Stomach (tissue), 9 donors: ENCODE results near the gene RPS2. TPM values are rescaled to one million over a fixed set of nuclear protein-coding genes. Genes with fewer than 3 reads are reported as not detected.

Experiments
- DNase-seq, 2 donors: peaks; one replicate each; pipeline versions ENCODE4 v3.0.0 to v3.0.0-alpha.2; 2013 to 2019
- H3K27ac ChIP-seq, 5 donors: fragments of 200-600 bp in 4 of 5; sonication (generic) in 4 of 5; one replicate each; pipeline ENCODE4 v1.5.1; 2013 to 2019; ENCODE audit warnings: mild to moderate bottlenecking in 1 of 5, moderate library complexity in 1 of 5
- H3K27me3 ChIP-seq, 3 donors: fragments of 200-600 bp; sonication (generic); one replicate each; pipeline ENCODE4 v1.5.1; 2017 to 2019; ENCODE audit warnings: mixed run types in 1 of 3
- H3K36me3 ChIP-seq, 4 donors: fragments of 200-600 bp; sonication (generic); 1 replicate in 3 of 4; 2 replicates in 1 of 4; pipeline ENCODE4 v1.5.1; 2016 to 2019
- H3K4me1 ChIP-seq, 4 donors: fragments of 200-600 bp; sonication (generic); one replicate each; pipeline ENCODE4 v1.5.1; 2016 to 2019
- H3K4me3 ChIP-seq, 4 donors: fragments of 200-600 bp; sonication (generic) in 3 of 4; one replicate each; pipeline ENCODE4 v1.5.1; 2016 to 2019; ENCODE audit warnings: mild to moderate bottlenecking in 1 of 4
- H3K9me3 ChIP-seq, 4 donors: fragments of 200-600 bp; sonication (generic); one replicate each; pipeline ENCODE4 v1.5.1; 2016 to 2019
- EP300 ChIP-seq: sonication (generic); formaldehyde crosslinking; IDR thresholded peaks from one replicate; pipeline ENCODE4 v1.6.1; 2017; ENCODE audit warnings: antibody characterized with exemption
- POLR2A ChIP-seq, 4 donors: fragments of 450-650 bp; IDR thresholded peaks; one replicate each; pipeline ENCODE4 v1.6.1; 2016; ENCODE audit warnings: antibody characterized with exemption in 4 of 4, control low read depth in 2 of 4, mild to moderate bottlenecking in 1 of 4, moderate library complexity in 1 of 4
- POLR2AphosphoS5 ChIP-seq, 3 donors: sonication (generic); formaldehyde crosslinking; IDR thresholded peaks; one replicate each; pipeline ENCODE4 v1.6.1; 2016; ENCODE audit warnings: antibody characterized with exemption in 3 of 3
- WGBS, 5 donors: extraction: QIAGEN DNeasy Blood & Tissue Kit in 3 of 5; methylation state at CpG; one replicate each; pipeline versions ENCODE4 v1.1.5 to v1.1.7; 2013 to 2018; 5-methylcytosine and 5-hydroxymethylcytosine counted together
- intact Hi-C: fragments of 100-400 bp; cut with DNase I; formaldehyde crosslinking; loops from one replicate; pipeline ENCODE4 v1.15.1; 2023; ENCODE audit warnings: low total_unique reads
- polyA plus RNA-seq, 3 donors: library from polyadenylated mRNA; stranded (reverse); fragments of 200-250 nt; gene quantifications; one replicate each; pipeline ENCODE4 v1.2.3, GENCODE V29; 2013
- total RNA-seq, 5 donors: library from RNA; depleted of rRNA; stranded (reverse); fragments of >200 nt; gene quantifications; one replicate each; pipeline versions ENCODE4 v1.1.0 to v1.2.3, GENCODE V29; 2014 to 2016
- TF ChIP-seq, protein P1 (sequence below), 7 experiments: fragments of 450-650 bp in 4 of 7; fragments of 200-600 bp in 3 of 7; sonication (generic) in 3 of 7; IDR thresholded peaks; one replicate each; pipeline ENCODE4 v1.5.1; 2016 to 2019; ENCODE audit warnings: antibody characterized with exemption in 7 of 7, control low read depth in 2 of 7, mild to moderate bottlenecking in 1 of 7
- donor health status: healthy with polysubstance abuse.
- donor health status: Bipolar disorder and iron deficiency.
- donor health status: healthy.

The RPS2 gene
- total and polyA plus RNA-seq, 8 donors: 997 to 4,842 (median 2,511) TPM

DNA sequence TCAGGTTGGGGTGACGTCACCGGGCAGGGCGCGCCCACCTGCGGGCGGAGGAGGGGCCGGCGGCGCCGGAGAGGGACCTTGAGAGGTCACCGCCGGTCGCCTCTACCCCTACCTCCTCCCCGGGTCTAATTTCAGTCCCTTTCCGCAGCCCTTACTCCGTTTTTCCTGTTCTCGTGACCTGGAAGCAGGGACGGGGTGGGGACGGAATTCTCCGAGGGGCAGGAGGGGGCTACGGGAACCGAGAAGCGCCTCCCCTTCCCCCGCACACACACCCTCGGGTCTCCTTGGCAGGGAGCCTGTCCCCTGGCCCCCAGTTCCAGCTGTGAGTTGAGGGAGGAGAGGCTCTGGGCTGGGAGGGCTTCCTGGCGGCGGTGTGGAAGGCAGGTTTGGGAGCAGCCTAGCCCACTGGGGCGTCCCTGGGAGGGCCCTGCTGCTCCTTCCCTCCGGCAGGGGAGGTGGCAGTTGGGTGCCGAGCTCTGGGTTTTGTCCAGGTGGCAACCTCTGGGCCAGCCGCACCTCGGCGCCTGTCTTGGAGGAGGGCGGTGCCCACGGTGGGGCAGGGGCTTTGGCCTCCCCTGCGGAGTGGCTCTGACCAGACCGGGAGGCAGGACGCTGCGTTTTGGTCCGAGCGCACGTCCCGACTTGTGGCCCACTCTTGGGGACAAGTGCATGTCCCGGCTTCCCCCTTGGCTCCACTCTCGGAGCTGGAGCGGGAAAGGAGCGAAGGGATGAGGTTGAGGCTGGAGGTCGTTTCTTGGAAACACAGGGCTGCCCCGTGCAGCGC, 25.9 kb upstream of the RPS2 start:
- Histone ChIP-seq H3K27ac (peak overlapping the region in 3 of 5 donors; percentile 23 to 71 (median 44)), H3K4me3 (peak overlapping the region; percentile 19 to 38 (median 32)), H3K27me3 (peaks cover 7 to 53% (median 35%) of the 10 kb centered on the region in 3 donors), H3K9me3 (no peaks in the 10 kb centered on the region), H3K36me3 (peaks cover 13 to 19% (median 19%) of the 10 kb centered on the region in 4 donors), H3K4me1 (peaks cover 27 to 49% (median 47%) of the 10 kb centered on the region in 4 donors)
- TF ChIP-seq EP300: no peak
- no peak for TF ChIP-seq POLR2AphosphoS5 (IDR thresholded peaks at IDR 0.05)
- TF ChIP-seq, protein P1, sequence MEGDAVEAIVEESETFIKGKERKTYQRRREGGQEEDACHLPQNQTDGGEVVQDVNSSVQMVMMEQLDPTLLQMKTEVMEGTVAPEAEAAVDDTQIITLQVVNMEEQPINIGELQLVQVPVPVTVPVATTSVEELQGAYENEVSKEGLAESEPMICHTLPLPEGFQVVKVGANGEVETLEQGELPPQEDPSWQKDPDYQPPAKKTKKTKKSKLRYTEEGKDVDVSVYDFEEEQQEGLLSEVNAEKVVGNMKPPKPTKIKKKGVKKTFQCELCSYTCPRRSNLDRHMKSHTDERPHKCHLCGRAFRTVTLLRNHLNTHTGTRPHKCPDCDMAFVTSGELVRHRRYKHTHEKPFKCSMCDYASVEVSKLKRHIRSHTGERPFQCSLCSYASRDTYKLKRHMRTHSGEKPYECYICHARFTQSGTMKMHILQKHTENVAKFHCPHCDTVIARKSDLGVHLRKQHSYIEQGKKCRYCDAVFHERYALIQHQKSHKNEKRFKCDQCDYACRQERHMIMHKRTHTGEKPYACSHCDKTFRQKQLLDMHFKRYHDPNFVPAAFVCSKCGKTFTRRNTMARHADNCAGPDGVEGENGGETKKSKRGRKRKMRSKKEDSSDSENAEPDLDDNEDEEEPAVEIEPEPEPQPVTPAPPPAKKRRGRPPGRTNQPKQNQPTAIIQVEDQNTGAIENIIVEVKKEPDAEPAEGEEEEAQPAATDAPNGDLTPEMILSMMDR (IDR thresholded peaks at IDR 0.05): no peak
- TF ChIP-seq POLR2A (IDR thresholded peaks at IDR 0.05): no peak
- intact Hi-C loops: no loop called here
- WGBS, 5 donors: 0 to 4% (median 3%) methylated on average over 31 to 50 of the region's 50 CpGs
- DNase-seq: peak; percentile 60 to 83

DNA sequence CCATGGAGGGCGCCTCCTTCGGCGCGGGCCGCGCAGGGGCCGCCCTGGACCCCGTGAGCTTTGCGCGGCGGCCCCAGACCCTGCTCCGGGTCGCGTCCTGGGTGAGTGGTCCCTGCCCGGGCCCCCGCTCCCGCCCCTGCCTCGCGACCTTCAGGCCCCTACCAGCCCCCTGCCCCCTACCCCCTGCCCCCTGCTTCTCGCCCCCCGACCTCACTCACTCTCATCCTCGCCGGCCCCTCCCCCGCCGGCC, 25.4 kb upstream of the RPS2 start:
- TF ChIP-seq POLR2AphosphoS5 (IDR thresholded peaks at IDR 0.05) (no peak), POLR2A (IDR thresholded peaks at IDR 0.05) (no peak), EP300 (no peak)
- TF ChIP-seq, protein P1 (IDR thresholded peaks at IDR 0.05): no peak
- Histone ChIP-seq H3K4me1 (peaks cover 31 to 54% (median 52%) of the 10 kb centered on the region in 4 donors), H3K9me3 (no peaks in the 10 kb centered on the region), H3K36me3 (peaks cover 14 to 23% (median 21%) of the 10 kb centered on the region in 4 donors), H3K27ac (peak overlapping the region in 1 of 5 donors; percentile 44), H3K27me3 (peaks cover 7 to 53% (median 35%) of the 10 kb centered on the region in 3 donors), H3K4me3 (peak overlapping the region; percentile 19 to 38 (median 32))
- intact Hi-C loops: no loop called here
- 0 to 5% (median 0%) methylated on average over 2 to 22 of the region's 25 CpGs for WGBS, 5 donors
- DNase-seq: no peak

DNA sequence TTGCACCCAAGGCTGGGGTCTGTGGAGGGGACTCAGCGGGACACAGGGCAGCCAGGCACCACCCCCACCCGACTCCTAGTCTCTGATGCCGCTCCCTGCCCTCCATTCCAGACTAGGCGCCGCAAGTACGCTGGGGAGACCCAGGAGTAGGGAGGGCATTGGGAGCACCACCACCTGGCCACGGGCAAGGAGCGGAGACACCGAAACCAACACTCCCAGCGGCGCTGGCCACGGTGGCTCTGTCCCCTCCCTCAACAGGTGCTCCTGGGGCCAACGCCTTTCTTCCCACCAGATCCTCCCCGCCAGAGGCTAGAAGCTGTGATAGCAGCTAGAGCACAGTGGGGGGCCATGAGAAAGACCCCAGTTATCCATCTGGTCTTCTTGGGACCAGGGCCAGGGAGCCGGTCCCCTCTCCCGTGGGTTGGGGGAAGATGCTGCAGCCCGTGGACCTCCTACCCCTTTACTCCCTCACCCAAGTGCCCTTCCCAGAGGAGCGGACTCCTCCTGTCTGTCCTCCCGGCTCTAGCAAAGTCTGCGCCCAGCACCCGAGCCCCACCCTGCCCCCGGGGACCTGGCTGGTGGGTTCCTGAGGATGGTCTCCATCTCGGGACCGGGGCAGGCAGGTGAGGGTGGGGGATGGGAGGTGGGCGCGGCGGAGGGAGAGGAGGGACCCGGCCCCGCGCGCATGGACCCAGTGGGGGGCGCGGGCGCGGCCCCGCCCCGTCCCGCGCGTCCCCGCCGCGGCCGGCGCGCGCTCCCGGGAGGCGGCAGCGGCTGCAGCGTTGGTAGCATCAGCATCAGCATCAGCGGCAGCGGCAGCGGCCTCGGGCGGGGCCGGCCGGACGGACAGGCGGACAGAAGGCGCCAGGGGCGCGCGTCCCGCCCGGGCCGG, 24.8 kb upstream of the RPS2 start, which contains the start of gene SYNGR3:
SYNGR3 (plus strand) TSS at position 762 of the 892 bp plus-strand sequence. CDS start 133 bp downstream, outside the sequence.
- Histone ChIP-seq H3K36me3 (peaks cover 14 to 23% (median 21%) of the 10 kb centered on the region in 4 donors), H3K4me3 (peak within 1 kb of the TSS; percentile 19 to 38 (median 32)), H3K27ac (peak within 1 kb of the TSS in 3 of 5 donors; percentile 23 to 71 (median 44)), H3K9me3 (no peaks in the 10 kb centered on the region), H3K4me1 (peaks cover 37 to 60% (median 58%) of the 10 kb centered on the region in 4 donors), H3K27me3 (peaks cover 7 to 53% (median 35%) of the 10 kb centered on the region in 3 donors)
- intact Hi-C loops: no loop called here
- WGBS, 5 donors: 2 to 13% (median 4%) methylated on average over 20 to 67 of the region's 67 CpGs
- TF ChIP-seq, protein P1 (IDR thresholded peaks at IDR 0.05): no peak
- TF ChIP-seq POLR2A (IDR thresholded peaks at IDR 0.05) (no peak), POLR2AphosphoS5 (IDR thresholded peaks at IDR 0.05) (no peak), EP300 (no peak)
- no peak for DNase-seq

DNA sequence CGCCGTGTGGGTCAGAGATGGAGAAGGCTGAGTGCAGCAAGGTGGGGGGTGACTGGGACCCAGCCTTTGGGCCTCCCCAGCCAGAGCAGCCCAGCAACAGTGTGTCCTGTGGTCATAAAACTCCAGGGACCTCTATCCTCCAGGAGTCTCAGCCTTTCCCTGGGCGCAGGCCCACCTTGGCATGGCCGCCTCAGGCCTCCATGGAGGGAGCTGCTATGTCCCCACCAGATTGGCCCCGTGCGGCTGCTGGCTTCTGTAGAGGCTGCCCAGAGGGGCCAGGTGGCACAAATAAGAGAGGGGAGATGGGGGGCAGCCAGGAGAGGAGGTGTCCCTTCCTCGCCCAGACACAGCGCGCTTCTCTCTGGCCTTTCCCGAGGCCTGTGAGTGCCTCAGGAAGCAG, 22.6 kb upstream of the RPS2 start:
- TF ChIP-seq EP300 (no peak), POLR2A (IDR thresholded peaks at IDR 0.05) (no peak), POLR2AphosphoS5 (IDR thresholded peaks at IDR 0.05) (no peak)
- TF ChIP-seq, protein P1 (IDR thresholded peaks at IDR 0.05): no peak
- Histone ChIP-seq H3K36me3 (peaks cover 14 to 23% (median 21%) of the 10 kb centered on the region in 4 donors), H3K4me3 (no peak overlapping the region), H3K9me3 (no peaks in the 10 kb centered on the region), H3K4me1 (peaks cover 41 to 67% (median 66%) of the 10 kb centered on the region in 4 donors), H3K27me3 (peaks cover 7 to 56% (median 35%) of the 10 kb centered on the region in 3 donors), H3K27ac (no peak overlapping the region)
- intact Hi-C loops: no loop called here
- 91 to 96% (median 94%) methylated on average over 10 of the region's 10 CpGs for WGBS, 5 donors
- DNase-seq: no peak
